DMS 273 (cell line): ENCODE data around the gene USP2.

Source experiments
- DNase-seq: peaks from one replicate; lab custom pipeline; 2025; ENCODE audit not compliant: unreplicated experiment; lab: John Stamatoyannopoulos, UW

USP2 gene

GRCh38 chr11:119381181-119381988 lies at the start of gene USP2:
Gene USP2, minus strand, starts transcription at chr11:119381690. Its CDS starts 8,210 bp downstream, at chr11:119373480.
- DNase-seq: peak; percentile 97

GRCh38 chr11:119427279-119427678 lies 45.8 kb upstream of the USP2 start:
- DNase-seq: no peak

DNA sequence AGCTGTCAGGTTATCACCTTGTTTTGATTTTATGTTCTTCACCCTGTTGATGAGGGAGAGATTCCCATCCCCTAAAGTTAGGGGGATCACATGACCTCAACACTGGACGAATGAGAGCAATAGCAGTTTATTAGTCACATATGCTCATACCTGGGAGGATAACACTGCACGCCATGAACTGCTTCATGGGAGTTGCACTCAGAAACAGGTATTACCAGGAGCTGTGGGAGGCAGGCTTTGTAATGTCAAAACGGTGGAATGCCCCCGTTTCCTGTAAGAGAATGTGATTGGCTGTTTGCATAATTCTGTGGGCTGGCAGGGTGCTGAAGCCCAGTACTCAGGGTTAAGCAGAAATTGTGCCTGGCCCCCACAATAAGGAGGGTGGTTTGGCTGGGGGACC lies 44.7 kb upstream of the USP2 start:
- no peak for DNase-seq

- DNase-seq: no peak
These were observed 43.3 kb upstream of the USP2 start for GRCh38 chr11:119424775-119425174.

DNA sequence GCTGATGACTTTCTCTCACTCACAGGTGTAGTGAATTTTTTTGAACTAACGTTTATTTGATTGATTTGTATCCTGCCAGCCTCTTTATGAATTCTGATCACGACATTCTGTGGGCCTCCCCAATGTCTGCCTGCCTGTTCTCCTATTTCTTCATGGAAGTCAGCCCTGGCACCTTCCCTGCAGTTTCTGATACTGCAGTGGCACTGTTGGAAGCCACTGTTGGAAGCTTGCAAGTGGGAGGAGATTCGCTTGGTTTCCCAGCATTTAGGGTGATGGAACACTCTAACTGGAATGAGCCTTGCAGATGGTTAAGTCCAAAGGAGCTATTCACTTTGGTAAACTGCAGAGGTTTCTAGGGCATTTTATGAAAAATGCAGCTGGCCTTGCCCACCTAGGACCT lies 42.8 kb upstream of the USP2 start:
- no peak for DNase-seq

GRCh38 chr11:119423509-119424254 lies 42.2 kb upstream of the USP2 start:
- DNase-seq: no peak

DNA sequence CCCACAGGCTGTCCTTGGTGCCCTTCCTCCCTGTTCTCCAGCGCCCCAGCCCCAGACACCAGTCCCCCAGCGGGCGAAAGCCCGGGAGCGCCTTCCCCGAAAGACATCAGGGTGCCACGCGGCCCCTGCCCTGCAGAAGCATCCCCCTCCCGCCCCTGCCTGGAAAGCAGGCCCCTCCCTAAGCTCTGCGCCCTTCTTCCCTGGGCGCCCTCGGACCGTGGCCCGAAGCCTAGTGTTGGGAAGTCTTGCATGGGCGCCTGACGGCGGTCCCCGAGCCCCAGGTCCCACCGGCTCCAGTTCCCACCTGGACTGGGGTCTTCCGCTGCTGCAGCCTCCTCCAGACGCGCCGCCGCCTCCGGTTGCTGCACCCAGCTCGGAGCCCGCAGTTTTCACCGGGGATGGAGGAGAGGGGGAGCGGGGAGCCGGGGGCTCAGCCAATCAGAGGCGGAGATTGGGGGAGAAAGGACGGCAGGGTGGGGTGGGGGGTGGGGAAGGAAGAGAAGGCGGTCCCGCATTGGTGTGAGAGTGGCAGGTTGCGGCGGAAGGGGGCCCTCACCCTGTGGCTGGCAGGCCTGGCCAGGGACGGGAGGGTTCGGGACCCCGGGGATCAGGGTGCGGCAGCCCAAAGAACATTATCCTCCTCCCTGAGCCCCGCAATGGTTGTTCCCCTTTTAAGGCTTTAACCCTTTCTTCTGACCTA lies 41.5 kb upstream of the USP2 start, which contains the start of gene THY1:
Gene THY1, minus strand, starts transcription at position 364 of the 700 bp plus-strand sequence. CDS start 2,267 bp downstream, outside the sequence.
- no peak for DNase-seq

DNA sequence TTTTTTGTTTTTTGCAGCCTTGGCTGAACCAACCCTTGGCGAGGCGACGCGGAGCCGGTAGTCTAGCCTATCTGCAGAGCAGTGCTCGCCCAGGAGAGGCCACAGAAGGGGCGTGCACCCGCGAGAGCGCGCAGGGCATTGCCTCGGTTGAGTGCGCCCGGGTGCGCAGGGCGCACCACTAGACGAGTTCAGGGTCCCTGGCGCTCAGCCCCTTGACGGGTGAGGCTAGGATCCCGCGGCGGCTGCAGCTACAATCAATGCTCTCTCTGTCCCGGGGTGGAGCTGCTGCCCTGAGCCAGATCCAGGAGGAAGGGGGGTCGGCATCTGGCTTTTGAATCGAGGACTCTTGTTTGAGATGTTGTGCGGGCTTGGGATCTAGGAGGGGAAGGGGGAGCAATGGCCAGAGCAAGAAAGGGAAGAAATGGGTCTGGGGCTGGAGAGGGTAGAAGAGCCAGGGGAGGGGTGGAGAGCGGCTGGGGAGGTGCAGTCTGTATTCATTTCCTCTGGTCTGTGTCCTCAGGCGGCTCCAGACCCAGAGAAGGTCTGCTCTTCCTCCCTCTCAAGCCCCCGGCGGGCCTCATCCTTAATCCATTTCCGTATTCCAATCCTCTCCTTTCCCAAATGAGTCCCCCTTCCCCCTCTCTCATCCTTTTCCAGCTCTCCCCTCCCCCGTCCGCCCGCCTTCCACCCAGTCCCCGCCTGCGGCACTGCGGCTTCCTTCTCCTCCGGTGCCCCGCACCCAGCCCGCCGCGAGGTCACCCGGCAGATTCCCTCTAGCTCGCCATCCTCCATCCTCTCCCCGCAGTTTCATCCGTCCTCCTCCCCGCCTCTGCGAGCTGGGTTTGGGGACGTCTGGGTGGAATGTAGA lies 40.7 kb upstream of the USP2 start:
- peak; percentile 29 for DNase-seq

DNA sequence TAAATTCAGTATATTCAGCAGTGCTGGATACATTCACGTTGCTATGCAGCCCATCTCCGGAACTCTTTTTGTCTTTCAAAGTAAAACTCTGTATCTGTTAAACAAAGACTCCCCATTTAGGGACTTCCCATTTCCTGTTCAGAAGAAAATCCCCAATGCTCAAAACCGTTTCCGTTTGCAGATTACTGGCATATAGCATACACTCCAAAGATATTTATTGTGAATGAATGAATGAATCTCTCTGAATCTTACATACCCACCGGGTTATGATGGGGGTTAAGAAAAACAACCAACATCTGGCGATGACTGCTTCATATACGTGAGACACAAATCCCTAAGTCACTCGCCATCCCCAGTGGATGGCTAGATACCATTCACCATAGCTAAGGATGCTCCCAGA lies 39.9 kb upstream of the USP2 start:
- no peak for DNase-seq

DNA sequence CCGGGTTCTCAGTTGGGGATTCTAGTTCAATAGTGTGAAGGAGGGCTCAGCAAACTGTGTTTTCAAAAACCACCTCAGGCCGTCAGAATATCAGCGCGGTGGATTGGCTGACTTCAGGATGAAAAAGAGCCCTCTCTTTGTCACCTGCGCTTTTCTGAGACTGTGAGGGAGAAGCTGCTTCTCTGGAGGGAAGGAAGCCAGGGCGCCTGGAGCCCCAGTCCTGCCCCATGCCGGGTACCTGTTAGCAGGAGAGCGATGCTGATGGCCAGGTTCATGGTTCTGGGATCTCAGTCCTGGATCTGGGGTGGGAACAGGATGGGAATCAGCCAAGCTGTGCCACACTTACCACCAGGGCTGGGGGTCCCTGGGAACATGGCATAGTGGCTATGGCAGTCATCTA lies 39.1 kb upstream of the USP2 start:
- no peak for DNase-seq

DNA sequence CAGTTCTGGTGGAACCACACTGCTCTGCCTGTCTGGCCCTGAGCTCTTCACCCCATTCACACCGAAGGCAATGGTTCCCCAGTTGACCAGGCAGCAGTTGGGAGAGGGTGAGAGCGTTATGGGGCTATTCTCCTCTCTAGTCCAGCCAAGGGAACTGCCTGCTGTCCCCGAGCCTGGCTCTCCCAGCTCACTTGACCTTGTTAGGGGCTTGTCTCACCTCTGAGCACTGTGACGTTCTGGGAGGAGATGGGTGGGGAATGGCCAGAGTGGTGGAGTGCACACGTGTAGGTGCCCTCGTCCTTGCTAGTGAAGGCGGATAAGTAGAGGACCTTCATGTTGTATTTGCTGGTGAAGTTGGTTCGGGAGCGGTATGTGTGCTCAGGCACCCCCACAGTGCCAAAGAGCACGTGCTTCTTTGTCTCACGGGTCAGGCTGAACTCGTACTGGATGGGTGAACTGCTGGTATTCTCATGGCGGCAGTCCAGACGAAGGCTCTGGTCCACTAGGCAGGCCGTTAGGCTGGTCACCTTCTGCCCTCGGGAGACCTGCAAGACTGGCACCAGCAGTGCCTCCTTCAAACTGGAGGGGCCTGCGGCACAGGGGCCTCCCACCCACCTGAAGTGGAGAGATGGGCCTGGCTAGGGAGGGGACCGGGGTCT lies 38.5 kb upstream of the USP2 start:
- DNase-seq: no peak

DNA sequence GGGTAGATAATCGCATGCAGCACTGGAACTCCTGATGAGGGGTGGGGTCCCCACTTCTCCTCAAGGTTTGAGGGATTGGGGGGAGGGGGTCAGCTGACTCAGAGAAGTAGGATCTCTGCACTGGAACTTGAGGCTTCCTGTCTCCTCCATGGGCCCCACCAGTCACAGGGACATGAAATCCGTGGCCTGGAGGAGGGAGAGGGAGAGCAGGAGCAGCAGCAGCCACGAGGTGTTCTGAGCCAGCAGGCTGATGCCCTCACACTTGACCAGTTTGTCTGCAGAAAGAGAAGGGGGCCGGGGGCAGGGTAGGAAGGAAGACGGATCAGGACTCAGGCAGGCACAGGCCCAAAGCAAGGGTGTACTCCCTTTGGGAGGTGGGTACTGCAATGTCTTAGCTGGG lies 37.8 kb upstream of the USP2 start:
- no peak for DNase-seq

DNA sequence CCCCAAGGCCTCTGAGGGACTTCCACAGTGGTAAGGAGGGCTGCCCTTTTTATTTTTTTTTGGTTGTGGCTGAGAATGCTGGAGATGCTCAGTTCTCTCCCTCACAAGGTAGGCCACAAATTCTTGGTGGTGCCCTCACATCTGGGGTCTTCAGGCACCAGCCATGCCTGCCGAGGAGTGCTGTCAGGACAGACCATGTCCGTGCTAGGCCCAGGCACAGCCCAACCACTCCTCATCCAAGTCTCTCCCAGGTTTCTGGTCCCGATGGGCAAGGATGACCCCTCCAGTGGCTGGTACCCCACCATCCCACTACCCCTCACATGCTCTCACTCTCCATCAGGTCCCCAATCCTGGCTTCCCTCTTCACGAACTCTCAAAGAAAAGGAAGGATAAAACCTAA lies 37.3 kb upstream of the USP2 start:
- DNase-seq: no peak

GRCh38 chr11:119417726-119418540 lies 36.4 kb upstream of the USP2 start:
- no peak for DNase-seq

GRCh38 chr11:119416606-119417580 lies 35.4 kb upstream of the USP2 start:
- peak; percentile 32 for DNase-seq

DNA sequence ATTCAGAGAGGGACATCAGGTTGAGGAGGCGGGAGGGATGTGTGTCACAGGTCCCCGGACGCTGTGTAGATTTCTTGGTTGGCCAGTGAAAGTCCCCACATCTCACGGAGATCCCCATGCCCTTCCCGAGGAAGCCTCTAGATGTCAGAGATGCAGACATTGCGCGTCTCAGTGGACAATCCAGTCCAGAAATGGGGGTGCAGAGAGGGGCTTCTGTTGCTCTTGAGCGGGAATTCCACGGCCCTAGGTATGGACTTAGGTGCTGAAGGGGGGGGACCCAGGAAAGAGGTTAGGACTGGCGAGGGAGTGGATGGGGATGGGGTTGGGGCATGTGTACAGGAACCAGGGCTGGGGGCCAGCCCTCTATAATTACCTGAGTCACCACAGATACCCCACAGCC lies 34.5 kb upstream of the USP2 start:
- DNase-seq: no peak

DNA sequence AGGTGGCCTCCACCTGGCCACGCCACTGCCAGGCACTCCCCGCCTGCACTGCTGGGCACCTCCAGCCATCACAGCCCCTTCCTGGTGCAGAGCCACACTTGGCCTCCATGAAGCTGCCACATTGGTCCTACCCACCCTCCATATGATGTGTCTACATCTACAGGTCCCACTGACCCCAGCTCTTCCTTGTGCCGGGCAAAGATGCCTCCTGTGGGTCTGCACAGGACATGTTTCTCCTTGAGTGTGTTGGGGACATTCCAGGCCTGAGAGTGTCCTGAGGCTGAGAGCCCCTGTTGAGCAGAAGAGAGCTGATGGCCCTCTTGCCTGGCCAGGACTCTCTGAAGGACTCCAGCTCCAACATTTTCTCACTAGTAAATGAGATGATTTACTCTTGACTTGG lies 34.0 kb upstream of the USP2 start:
- no peak for DNase-seq

GRCh38 chr11:119414734-119415133 lies 33.2 kb upstream of the USP2 start:
- no peak for DNase-seq
